IPS-NIHi7 (cell line): ENCODE data around the gene WDR7.

Experiments
- DNase-seq: peaks from one replicate; pipeline ENCODE4 v3.0.0; 2012; ENCODE audit warnings: mixed read lengths; ENCODE audit errors: extremely low spot score

Gene WDR7

GRCh38 chr18:56803051-56803450 lies 151.9 kb downstream of the WDR7 start:
- no peak for DNase-seq

- no peak for DNase-seq
Measured at GRCh38 chr18:56804395-56804794, 153.2 kb downstream of the WDR7 start.

DNA sequence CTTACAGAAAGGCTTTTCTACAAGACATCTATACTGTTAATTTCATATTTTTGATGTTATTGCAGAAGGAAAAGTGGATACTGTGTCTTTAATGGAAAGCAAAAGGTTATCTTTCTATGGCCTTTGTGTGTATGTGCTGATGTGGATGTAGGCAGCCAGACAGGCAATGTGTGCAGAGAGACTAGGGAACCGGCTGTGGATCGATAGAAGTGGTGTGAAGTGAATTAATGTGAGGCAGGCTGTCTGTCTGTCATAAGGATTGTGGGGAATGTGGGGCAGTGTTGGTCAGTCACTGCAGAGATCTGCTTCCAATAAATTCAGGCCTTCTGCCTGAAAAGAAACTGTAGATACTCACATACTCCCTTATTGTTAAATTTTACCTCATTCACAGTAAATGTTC lies 156.7 kb downstream of the WDR7 start:
- DNase-seq: no peak

GRCh38 chr18:56812674-56813073 lies 161.5 kb downstream of the WDR7 start:
- DNase-seq: no peak

DNA sequence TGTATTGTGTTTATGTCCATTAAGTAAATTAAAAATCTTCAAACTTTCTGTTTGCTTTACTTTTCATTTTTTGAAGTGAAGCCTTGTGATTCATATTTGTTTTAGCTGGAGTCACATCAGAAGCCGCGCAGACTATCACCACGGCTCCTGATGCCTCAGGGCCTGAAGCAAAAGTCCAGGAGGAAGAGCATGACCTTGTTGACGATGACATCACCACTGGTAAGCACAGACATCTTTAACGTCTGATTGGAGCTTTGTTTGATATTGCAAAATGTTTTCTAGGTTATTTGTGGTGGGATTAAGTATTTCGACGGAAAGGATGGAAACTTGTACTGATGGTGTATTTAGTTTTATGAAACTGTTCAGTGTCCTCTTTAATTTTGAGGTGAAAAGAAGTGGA lies 164.8 kb downstream of the WDR7 start:
- no peak for DNase-seq

- no peak for DNase-seq
Measured at GRCh38 chr18:56823986-56824565, 172.9 kb downstream of the WDR7 start.

DNA sequence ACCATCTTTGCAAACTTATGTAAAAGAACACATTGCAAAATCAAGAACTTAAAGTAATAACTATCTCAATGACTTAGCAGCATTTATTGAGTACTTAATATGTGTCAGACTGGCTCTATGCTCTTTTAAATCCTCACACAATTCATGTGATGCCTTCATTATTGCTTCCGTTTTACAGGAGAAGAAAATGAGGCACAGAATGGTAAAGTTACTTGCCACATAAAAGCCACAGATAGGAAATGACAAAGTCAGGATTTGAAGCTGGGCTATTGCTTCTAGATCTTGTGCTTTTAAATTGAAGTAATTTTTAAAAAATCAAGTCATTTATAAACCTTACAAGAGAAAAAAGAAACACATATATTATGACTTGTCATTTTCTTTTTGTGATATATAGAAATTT lies 174.2 kb downstream of the WDR7 start:
- DNase-seq: no peak

DNA sequence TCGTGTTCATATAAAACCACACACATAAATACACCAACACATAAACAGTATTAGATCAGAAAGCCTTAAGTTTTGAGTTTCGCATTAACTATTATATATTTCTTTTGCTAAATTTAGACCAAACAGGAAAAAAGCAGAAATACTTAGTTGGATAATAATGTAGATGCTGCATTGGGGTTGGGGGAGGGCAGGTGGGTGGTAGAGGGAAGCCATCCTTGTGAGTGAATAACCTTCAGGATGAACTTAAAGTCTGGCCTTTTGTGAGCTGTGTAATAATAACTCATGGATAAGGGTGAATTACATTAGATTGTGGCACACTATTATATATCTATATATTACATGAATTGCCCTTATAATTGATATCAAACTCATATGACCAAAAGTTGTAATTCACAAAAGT lies 174.7 kb downstream of the WDR7 start:
- no peak for DNase-seq

GRCh38 chr18:56831988-56832387 lies 180.8 kb downstream of the WDR7 start:
- DNase-seq: no peak

DNA sequence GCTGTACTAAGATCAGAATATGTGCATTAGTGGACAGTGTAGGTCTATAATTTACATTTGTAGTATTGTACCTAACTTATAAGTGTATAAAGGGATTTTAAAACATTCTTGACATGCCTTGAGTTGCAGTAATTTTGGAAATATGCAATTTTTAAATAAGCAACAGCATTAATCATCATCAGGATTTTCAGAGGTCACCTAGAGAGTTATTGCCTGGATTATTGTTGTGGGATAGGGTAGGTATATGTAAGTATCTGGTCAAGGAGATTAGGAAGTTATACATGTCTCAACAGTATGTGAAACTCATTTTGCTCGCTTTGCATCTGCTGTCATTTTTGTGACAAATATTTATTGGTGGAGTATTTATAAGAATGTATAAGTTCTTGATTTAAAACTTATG lies 184.2 kb downstream of the WDR7 start:
- DNase-seq: no peak

GRCh38 chr18:56836173-56836572 lies 185.0 kb downstream of the WDR7 start:
- DNase-seq: peak; percentile 47

DNA sequence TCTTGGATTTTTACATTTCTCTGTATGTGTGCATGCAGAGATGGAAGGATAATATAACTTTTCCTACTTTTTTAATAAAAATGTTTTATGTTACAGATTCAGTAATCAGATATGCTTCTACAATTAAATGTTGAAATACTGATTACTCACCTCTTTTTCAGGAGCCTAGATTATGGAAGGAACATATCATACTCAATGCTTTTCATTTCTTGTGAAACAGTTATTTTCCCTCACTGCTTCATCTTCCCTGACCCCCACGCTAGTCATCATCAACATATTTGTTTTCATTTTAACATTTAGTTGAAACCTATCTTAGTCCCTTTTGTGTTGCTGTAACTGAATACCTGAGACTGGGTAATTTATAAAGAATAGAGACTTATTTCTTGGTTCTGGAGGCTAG lies 190.7 kb downstream of the WDR7 start:
- DNase-seq: no peak

- DNase-seq: no peak
Measured at GRCh38 chr18:56843241-56843640, 192.1 kb downstream of the WDR7 start.

GRCh38 chr18:56844556-56844955 lies 193.4 kb downstream of the WDR7 start:
- no peak for DNase-seq

DNA sequence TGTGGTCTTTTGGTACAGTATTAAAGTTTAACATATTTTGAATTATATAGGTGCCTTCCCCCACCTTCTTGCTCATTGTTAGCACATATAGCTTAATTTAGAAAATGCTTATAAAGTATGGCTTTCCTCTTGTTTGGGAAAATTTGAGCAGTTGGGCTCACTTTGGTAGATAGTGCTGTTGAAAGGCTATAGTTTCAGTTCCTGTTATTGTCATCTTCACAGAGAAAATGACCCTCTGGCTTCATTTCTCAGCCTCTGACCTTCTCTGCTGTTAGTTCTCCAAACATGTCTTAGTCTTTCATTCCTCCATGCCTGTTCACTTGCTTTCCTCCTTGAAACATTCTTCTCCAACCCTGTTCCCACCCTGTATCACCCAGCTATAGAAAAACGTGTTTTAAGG lies 200.6 kb downstream of the WDR7 start:
- DNase-seq: no peak

DNA sequence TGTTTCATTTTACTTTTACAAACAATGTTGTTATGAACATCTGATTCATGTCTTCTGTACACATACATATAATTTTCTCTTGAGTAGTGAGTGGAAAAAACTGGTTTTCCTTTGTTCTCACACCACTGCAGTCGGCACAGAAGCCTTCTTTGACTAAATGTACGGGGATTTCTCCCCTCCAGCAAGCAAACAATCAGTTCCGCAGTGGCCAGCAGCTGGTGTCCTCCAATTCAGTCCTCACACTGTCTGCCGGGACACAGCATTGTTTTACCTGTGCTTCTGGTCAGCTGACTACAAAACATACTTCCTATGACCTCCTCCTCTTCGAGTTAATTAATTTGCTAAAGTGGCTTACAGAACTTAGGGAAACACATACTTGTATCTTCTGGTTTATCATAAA lies 202.8 kb downstream of the WDR7 start:
- DNase-seq: no peak

GRCh38 chr18:56861244-56861643 lies 210.1 kb downstream of the WDR7 start:
- no peak for DNase-seq

GRCh38 chr18:56869189-56869777 lies 218.1 kb downstream of the WDR7 start:
- no peak for DNase-seq

DNA sequence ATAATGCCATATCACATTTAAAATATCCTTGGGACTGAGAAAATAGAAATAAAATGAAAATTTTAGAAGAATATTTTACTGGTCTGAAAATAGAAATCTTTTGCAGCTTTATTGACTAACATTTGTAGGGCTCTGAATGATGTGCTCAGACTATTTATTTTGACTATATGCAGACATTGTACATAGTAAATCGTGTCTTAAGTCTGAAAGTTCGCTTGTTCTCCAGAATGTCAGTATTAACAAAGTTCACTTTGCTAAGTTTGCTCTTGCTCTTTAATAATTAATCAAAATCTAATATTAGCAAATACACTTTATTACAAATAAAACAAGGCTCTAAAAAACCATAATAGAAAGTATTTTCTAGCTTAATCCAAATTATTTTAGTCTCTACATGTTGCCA lies 219.8 kb downstream of the WDR7 start:
- DNase-seq: no peak

GRCh38 chr18:56872140-56872539 lies 221.0 kb downstream of the WDR7 start:
- DNase-seq: no peak

- peak; percentile 43 for DNase-seq
Measured at GRCh38 chr18:56873441-56874140, 222.4 kb downstream of the WDR7 start.

- DNase-seq: no peak
Measured at GRCh38 chr18:56878711-56879110, 227.6 kb downstream of the WDR7 start.

DNA sequence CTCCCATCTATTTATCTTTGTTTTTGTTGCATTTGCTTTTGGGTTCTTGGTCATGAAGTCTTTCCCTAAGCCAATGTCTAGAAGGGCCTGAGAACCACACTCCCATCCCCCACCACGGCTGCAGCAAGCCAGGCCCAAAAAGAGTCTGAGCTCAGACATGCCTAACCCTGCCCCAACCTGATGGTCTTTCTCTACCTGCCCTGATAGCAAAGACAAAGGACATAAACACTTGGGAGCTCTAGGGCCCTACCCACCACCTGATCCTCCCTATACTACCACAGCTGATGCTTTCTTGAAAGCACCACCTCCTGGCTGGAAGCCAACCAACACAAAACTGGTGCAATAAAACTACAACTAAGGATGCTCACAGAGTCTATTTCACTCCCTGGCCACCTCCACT lies 233.4 kb downstream of the WDR7 start:
- DNase-seq: no peak

DNA sequence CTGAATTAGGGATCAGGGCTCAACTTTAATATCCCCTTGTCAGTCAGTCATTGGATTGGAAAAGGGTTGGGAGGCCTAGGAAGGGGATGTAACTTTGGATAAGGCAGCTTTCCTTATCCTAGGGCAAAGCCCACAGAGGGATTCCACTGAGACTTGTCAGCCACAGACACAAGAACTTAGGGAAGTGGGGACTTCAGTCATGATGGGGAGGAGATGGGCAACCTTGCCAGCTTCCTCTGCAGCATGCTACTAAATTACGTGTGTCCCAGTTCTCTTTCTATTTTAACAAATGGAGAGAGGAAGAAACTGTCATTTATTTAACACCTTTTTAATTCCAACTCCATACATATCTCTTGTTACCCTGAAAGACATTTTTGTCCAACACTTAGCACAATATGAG lies 237.8 kb downstream of the WDR7 start:
- DNase-seq: no peak
